Gastrocnemius medialis (tissue), 4 donors: ENCODE results near the gene TTK. TPM values are rescaled to one million over a fixed set of nuclear protein-coding genes. Genes with fewer than 3 reads are reported as not detected.

Source experiments
- total RNA-seq, 4 donors: library from RNA; depleted of rRNA; stranded (reverse); fragments of >200 nt; gene quantifications; one replicate each; pipeline versions ENCODE4 v1.1.0 to v1.2.3, GENCODE V29; 2016

The TTK gene
- total RNA-seq, 4 donors from 2014 or later = 0.24 to 3.4 TPM; not detected in 2

Other genes starting within 250 kb of the TTK start
- gene ELOVL4, start 57.1 kb upstream of the TTK start, total RNA-seq = under 1 TPM in 1 of 4 donors, not detected in 3; 0.15 TPM
- gene BCKDHB, start 102.0 kb downstream of the TTK start, total RNA-seq = 1 to 10 TPM; 1.6 to 6.9 (median 4.8) TPM